ENCODE measurements around the gene TOM1. TPM values are rescaled to one million over a fixed set of nuclear protein-coding genes. Genes with fewer than 3 reads are reported as not detected.

Gene TOM1
- total and polyA plus RNA-seq, 2 of the 13 experiments (the other 11 are each of a cell fraction or from before 2014, with no cell fraction given) = 30.8 to 87.3 TPM

DNA sequence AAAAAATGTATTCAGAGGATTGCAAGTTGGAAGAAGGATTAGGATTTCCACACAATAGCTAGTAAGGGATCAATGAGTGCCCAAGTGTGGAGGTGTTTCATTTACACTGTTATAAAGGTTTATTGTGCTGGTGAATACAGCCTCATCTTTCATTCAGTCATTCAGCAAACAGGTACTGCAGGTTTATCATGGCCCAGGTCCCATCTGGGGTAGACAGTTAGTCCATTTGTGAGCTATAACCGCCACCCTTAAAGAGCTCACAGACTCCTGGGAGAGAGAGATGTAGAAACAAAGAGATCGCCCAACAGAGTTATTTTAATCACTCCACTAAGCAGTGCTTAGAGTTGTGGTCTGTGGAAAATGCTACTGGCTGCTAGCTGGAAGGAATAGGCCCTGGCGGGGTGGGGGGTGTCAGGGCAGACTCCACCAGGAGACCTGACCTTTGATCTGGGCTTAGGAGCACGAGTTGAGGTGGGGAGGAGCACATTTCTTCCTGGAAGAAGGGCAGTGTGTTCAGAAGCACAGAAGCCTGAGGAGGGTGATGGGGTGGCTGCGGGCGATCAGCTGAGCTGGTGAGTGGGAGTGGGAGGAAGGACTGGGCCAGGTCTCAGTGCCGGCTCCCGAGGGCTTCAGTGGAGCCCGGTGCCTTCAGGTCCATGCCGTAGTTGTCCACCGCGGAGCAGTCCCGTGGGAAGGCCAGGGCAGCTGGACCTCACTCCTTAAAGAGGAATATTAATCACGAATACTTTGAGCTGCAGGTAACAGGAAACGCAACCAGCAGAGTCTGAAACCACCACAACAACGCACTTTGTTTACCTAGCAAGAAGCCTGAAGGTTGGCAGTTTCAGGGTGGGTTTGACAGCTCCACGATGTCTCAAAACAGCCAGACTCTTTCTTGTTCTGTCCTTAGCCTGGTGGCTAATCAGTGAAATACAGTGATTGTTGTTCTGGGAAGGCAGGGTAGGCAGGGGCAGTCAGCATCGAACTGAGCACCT is 11.2 kb downstream of the TOM1 start:
- in situ Hi-C loops (cut with HindIII; ENCODE audit: extremely low pct_ligation_motif_present, low pct_unique_long_range_greater_than_20kb) (no loop called here), intact Hi-C loops (cut with micrococcal nuclease; ENCODE audit: unreplicated experiment) (no loop called here)
- CTCF ChIA-PET (ENCODE audit: low intra/inter-chr PET ratio, low total read pairs) = no interaction called here
- H3K4me3 ChIP-seq (replicated peaks in 1 of 3; ENCODE audit: insufficient read depth in 1 of 3, low read depth in 2 of 3, low read length in 3 of 3) = peak overlapping the region; percentile 22 to 56 (median 29); a peak in 4 of 6 replicates
- H3K9ac ChIP-seq (ENCODE audit: insufficient read depth, low read depth, low read length) = peak overlapping the region; percentile 60
- H3K9me3 ChIP-seq (ENCODE audit: low read length) = no peaks in the 10 kb centered on the region
- H3K27ac ChIP-seq (ENCODE audit: extremely low read length, insufficient read depth, low read length) = peak overlapping the region; percentile 82
- WGBS (ENCODE audit: low lambda C conversion rate) = 22% methylated on average over 5 of the region's 18 CpGs
- ATAC-seq (peak; percentile 24), FAIRE-seq (peak; percentile 72), DNase-seq (ENCODE audit: low spot score) (peak; percentile 68)
- H4K20me1 ChIP-seq (ENCODE audit: insufficient read depth, low read length) = no peaks in the 10 kb centered on the region; the same call in 1 of the 2 replicates
- H3K79me2 ChIP-seq (ENCODE audit: insufficient read depth, low read length) = peaks cover 53% of the 10 kb centered on the region
- H3K27me3 ChIP-seq (ENCODE audit: control insufficient read depth in 1 of 2, insufficient read depth in 2 of 2, low read length in 2 of 2) = no peaks in the 10 kb centered on the region
- H3K4me2 ChIP-seq (ENCODE audit: low read depth, low read length) = peak overlapping the region; percentile 71
- TSS peak; percentile 45 for BruUV-seq (replicated peaks)
- H3K4me1 ChIP-seq (ENCODE audit: insufficient read depth, low read length) = peaks cover 68% of the 10 kb centered on the region
- H2AFZ ChIP-seq (ENCODE audit: low read length) = no peak overlapping the region
- peaks cover 5 to 6% of the 10 kb centered on the region in 2 experiments; a peak in 3 of 5 replicates for H3K36me3 ChIP-seq (replicated peaks in 1 of 2; ENCODE audit: control insufficient read depth in 1 of 2, insufficient read depth in 2 of 2, low read length in 2 of 2)
- POLR2A ChIA-PET = interaction anchor here (1.3 to 5.5 kb wide), 4 partner anchors 9 to 53 kb away, joined by 3 to 126 read pairs (median 12); partner anchors contain the start of genes HMGXB4 and TOM1
- TF ChIP-seq KLF16 (CRISPR knock-in tag; IDR thresholded peaks at IDR 0.05) (peak in 1 of 2 experiments; percentile 15; a peak in 1 of 4 replicates), ZNF563 (CRISPR knock-in tag; IDR thresholded peaks at IDR 0.05) (no peak), PHB2 (IDR thresholded peaks at IDR 0.05; ENCODE audit: partially characterized antibody) (no peak), ZXDC (CRISPR knock-in tag; IDR thresholded peaks at IDR 0.05) (no peak), TAF1 (CRISPR knock-in tag; IDR thresholded peaks at IDR 0.05) (peak; percentile 13; the same call in 1 of the 2 replicates), ZNF781 (CRISPR knock-in tag; IDR thresholded peaks at IDR 0.05; ENCODE audit: borderline replicate concordance, not compliant biosample characterization) (no peak), ZBTB39 (CRISPR knock-in tag; IDR thresholded peaks at IDR 0.05) (no peak), TOPORS (CRISPR knock-in tag; IDR thresholded peaks at IDR 0.05) (no peak), XBP1 (CRISPR knock-in tag; IDR thresholded peaks at IDR 0.05) (no peak), ZNF10 (CRISPR knock-in tag; IDR thresholded peaks at IDR 0.05; ENCODE audit: borderline replicate concordance, low read depth) (no peak), SKI (IDR thresholded peaks at IDR 0.05; ENCODE audit: partially characterized antibody) (peak; percentile 17)
- TF ChIP-seq, protein P1, sequence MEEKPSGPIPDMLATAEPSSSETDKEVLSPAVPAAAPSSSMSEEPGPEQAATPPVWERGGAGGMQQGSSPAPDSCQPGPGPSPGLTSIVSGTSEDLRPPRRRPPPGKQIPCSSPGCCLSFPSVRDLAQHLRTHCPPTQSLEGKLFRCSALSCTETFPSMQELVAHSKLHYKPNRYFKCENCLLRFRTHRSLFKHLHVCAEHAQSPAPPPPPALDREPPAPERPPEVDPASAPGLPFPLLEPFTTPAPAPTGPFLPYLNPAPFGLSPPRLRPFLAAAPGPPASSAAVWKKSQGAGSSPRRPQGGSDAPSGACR (CRISPR knock-in tag; IDR thresholded peaks at IDR 0.05) = 0 out of 2 replicates have a peak, but pooled peaks have one; percentile 29
- TF ChIP-seq, protein P2, sequence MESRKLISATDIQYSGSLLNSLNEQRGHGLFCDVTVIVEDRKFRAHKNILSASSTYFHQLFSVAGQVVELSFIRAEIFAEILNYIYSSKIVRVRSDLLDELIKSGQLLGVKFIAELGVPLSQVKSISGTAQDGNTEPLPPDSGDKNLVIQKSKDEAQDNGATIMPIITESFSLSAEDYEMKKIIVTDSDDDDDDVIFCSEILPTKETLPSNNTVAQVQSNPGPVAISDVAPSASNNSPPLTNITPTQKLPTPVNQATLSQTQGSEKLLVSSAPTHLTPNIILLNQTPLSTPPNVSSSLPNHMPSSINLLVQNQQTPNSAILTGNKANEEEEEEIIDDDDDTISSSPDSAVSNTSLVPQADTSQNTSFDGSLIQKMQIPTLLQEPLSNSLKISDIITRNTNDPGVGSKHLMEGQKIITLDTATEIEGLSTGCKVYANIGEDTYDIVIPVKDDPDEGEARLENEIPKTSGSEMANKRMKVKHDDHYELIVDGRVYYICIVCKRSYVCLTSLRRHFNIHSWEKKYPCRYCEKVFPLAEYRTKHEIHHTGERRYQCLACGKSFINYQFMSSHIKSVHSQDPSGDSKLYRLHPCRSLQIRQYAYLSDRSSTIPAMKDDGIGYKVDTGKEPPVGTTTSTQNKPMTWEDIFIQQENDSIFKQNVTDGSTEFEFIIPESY (CRISPR knock-in tag; IDR thresholded peaks at IDR 0.05) = 0 out of 2 replicates have a peak, but pooled peaks have one; percentile 8
- TF ChIP-seq, protein P3, sequence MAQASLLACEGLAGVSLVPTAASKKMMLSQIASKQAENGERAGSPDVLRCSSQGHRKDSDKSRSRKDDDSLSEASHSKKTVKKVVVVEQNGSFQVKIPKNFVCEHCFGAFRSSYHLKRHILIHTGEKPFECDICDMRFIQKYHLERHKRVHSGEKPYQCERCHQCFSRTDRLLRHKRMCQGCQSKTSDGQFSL (CRISPR knock-in tag; IDR thresholded peaks at IDR 0.05) = peak; percentile 92
